Hepatocyte (in vitro differentiated cells): ENCODE data around the gene PRSS57. TPM values are rescaled to one million over a fixed set of nuclear protein-coding genes. Genes with fewer than 3 reads are reported as not detected.

Experiments used
- DNase-seq: peaks from one replicate; pipeline ENCODE4 v3.0.0-alpha.2; 2016; ENCODE audit warnings: low spot score
- H2AFZ ChIP-seq: fragments of 200-600 bp; sonication (generic); 2 replicates; pipeline ENCODE4 v1.6.0; 2016; ENCODE audit warnings: antibody characterized with exemption, mild to moderate bottlenecking
- H3K27ac ChIP-seq: fragments of 200-600 bp; sonication (generic); 2 replicates; pipeline ENCODE4 v1.5.1; 2016; ENCODE audit warnings: mild to moderate bottlenecking
- H3K27me3 ChIP-seq: fragments of 200-600 bp; sonication (generic); 2 replicates; pipeline ENCODE4 v1.6.1; 2016
- H3K36me3 ChIP-seq: fragments of 200-600 bp; sonication (generic); replicated peaks from 2 replicates; pipeline ENCODE4 v1.5.1; 2016; ENCODE audit warnings: low read depth; ENCODE audit not compliant: insufficient read depth
- H3K4me1 ChIP-seq: fragments of 200-600 bp; sonication (generic); 2 replicates; pipeline ENCODE4 v1.5.1; 2016; ENCODE audit warnings: mild to moderate bottlenecking, moderate library complexity; ENCODE audit not compliant: insufficient read depth
- H3K4me2 ChIP-seq: fragments of 200-600 bp; sonication (generic); 2 replicates; pipeline ENCODE4 v1.6.0; 2016
- H3K4me3 ChIP-seq: fragments of 200-600 bp; sonication (generic); 2 replicates; pipeline ENCODE4 v1.5.1; 2016; ENCODE audit warnings: mild to moderate bottlenecking
- H3K79me2 ChIP-seq: fragments of 200-600 bp; sonication (generic); 2 replicates; pipeline ENCODE4 v1.6.0; 2017; ENCODE audit warnings: mild to moderate bottlenecking
- H3K9me2 ChIP-seq: fragments of 200-600 bp; sonication (generic); replicated peaks from 2 replicates; pipeline ENCODE4 v1.6.0; 2017; ENCODE audit warnings: mild to moderate bottlenecking; ENCODE audit not compliant: insufficient read depth
- H3K9me3 ChIP-seq: fragments of 200-600 bp; sonication (generic); 2 replicates; pipeline ENCODE4 v1.5.1; 2016; ENCODE audit warnings: low read depth, mild to moderate bottlenecking
- H4K20me1 ChIP-seq: fragments of 200-600 bp; sonication (generic); 2 replicates; pipeline ENCODE4 v1.6.0; 2016; ENCODE audit warnings: mild to moderate bottlenecking; ENCODE audit not compliant: insufficient read depth, poor library complexity, severe bottlenecking
- CTCF ChIP-seq: fragments of 200-600 bp; sonication (generic); IDR thresholded peaks from 2 replicates; pipeline ENCODE4 v1.5.1; 2016; ENCODE audit warnings: antibody characterized with exemption, mild to moderate bottlenecking; ENCODE audit not compliant: poor library complexity
- EZH2 ChIP-seq: fragments of 200-600 bp; sonication (generic); IDR thresholded peaks from 2 replicates; pipeline ENCODE4 v1.6.1; 2016; ENCODE audit warnings: antibody characterized with exemption, mild to moderate bottlenecking, borderline replicate concordance
- EZH2phosphoT487 ChIP-seq: fragments of 200-600 bp; sonication (generic); IDR thresholded peaks from one replicate; pipeline ENCODE4 v1.6.1; 2018; ENCODE audit warnings: antibody characterized with exemption, mild to moderate bottlenecking, low read depth, moderate library complexity; ENCODE audit not compliant: unreplicated experiment, severe bottlenecking
- WGBS: methylation state at CpG from one replicate; pipeline ENCODE4 v1.1.6; 2016; ENCODE audit warnings: low lambda C conversion rate; ENCODE audit errors: missing lambda C conversion rate; 5-methylcytosine and 5-hydroxymethylcytosine counted together
- polyA plus RNA-seq: library from polyadenylated mRNA; unstranded; fragments of >200 nt; fragmentation: Nextera tagmentation; extraction: Ambion mirVana; gene quantifications from 2 replicates; pipeline ENCODE4 v1.2.1, GENCODE V29; 2016
- total RNA-seq: library from RNA; depleted of rRNA; stranded (reverse); fragments of >200 nt; gene quantifications from 2 replicates; pipeline ENCODE4 v1.2.3, GENCODE V29; 2014

Gene PRSS57
- total and polyA plus RNA-seq, 2 experiments from 2014 or later = 1.2 to 2.4 TPM

DNA sequence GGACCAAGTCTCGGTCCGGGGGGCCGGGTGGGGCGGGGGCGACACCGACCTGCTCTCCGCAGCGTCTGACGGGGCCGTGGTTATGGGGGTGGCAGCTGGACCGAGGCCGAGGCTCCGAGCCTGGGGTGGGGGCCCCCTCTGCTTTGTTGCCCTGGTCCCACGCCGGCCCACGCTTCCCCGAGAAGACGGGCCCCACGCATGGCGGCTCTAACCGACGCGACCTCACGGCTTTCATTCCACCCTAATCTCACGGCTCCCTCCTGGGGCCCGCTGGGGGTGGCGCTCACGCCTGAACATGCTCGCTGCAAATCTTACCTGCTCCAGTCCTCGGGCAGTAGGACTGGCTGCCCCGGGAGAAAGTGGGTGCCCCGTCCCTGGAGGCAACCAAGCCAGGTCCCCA, 40.9 kb upstream of the PRSS57 start:
- 98% methylated on average over 8 of the region's 32 CpGs for WGBS
- no peak overlapping the region for H2AFZ ChIP-seq
- H4K20me1 ChIP-seq = no peaks in the 10 kb centered on the region
- DNase-seq = no peak
- H3K4me2 ChIP-seq = no peak overlapping the region
- no peaks in the 10 kb centered on the region for H3K9me2 ChIP-seq
- no peaks in the 10 kb centered on the region for H3K79me2 ChIP-seq
- H3K27ac ChIP-seq = no peak overlapping the region
- peaks cover 11% of the 10 kb centered on the region for H3K4me1 ChIP-seq
- H3K4me3 ChIP-seq = no peak overlapping the region
- H3K36me3 ChIP-seq = no peaks in the 10 kb centered on the region
- H3K27me3 ChIP-seq = no peaks in the 10 kb centered on the region
- no peak for TF ChIP-seq CTCF
- no peaks in the 10 kb centered on the region for H3K9me3 ChIP-seq

DNA sequence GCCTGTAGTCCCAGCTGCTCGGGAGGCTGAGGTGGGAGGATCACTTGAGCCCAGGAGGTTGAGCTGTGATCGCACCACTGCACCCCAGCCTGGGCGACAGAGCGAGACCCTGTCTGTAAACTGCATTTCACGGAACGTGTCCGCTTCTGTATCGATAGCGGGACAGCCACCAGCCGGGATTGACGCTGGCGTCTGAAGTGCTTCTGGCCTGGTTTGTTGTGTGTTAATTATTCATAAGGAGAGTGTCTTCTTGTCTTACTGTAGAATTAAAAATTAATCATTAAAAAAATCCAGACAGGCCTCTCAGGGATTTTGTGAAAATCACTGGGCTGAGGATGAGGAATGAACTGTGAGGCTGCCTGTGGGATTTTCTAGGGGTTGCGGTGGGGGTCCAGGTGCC, 39.5 kb upstream of the PRSS57 start:
- 89% methylated on average over 13 of the region's 13 CpGs for WGBS
- Histone ChIP-seq H3K79me2 (no peaks in the 10 kb centered on the region), H4K20me1 (no peaks in the 10 kb centered on the region), H3K27ac (no peak overlapping the region), H3K4me3 (no peak overlapping the region), H3K4me2 (no peak overlapping the region), H3K9me2 (no peaks in the 10 kb centered on the region), H2AFZ (no peak overlapping the region), H3K4me1 (peaks cover 11% of the 10 kb centered on the region), H3K27me3 (no peaks in the 10 kb centered on the region), H3K9me3 (no peaks in the 10 kb centered on the region), H3K36me3 (no peaks in the 10 kb centered on the region)
- DNase-seq = no peak
- TF ChIP-seq EZH2 (no peak), EZH2phosphoT487 (no peak), CTCF (no peak)

DNA sequence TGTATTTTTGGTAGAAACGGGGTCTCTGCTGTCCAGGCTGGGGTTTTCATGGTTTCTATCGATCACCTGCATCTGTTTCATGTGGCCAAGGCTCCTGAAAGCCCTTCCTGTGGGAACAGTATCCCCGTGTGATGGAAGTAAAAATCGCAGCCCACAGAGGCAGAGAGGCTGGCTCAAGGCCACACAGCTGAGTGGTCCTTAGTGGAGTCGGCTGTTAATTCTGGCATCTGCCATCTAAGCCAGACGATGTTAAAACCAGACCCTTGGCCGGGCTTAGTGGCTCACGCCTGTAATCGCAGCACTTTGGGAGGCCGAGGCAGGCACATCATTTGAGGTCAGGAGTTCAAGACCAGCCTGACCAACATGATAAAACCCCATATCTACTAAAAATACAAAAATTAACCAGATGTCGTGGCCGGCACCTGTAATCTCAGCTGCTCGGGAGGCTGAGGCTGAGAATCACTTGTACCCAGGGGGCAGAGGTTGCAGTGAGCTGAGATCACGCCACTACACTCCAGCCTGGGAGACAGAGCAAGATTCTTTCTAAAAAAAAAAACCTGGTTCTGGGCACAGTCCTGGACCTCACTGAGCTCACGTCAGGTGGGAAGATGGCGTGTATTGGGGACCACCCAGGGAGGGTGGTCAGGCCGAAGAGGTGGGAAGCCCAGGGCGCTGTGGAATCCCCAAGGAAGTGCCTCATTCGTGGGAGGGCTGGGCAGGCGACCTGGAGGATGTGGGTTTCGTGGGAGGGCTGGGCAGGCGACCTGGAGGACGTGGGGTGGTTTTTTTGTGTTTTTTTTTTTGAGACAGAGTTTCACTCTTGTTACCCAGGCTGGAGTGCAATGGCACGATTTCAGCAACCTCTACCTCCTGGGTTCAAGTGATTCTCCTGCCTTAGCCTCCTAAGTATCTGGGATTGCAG, 37.2 kb upstream of the PRSS57 start:
- no peaks in the 10 kb centered on the region for H3K79me2 ChIP-seq
- WGBS = 89% methylated on average over 22 of the region's 24 CpGs
- H4K20me1 ChIP-seq = no peaks in the 10 kb centered on the region
- no peak overlapping the region for H3K27ac ChIP-seq
- no peak for TF ChIP-seq EZH2
- TF ChIP-seq EZH2phosphoT487 = no peak
- no peak for TF ChIP-seq CTCF
- H3K36me3 ChIP-seq = no peaks in the 10 kb centered on the region
- no peak for DNase-seq
- H3K9me2 ChIP-seq = no peaks in the 10 kb centered on the region
- H3K4me1 ChIP-seq = no peaks in the 10 kb centered on the region
- H3K4me3 ChIP-seq = no peak overlapping the region
- H3K9me3 ChIP-seq = no peaks in the 10 kb centered on the region
- H3K4me2 ChIP-seq = no peak overlapping the region
- no peak overlapping the region for H2AFZ ChIP-seq
- no peaks in the 10 kb centered on the region for H3K27me3 ChIP-seq
